H9 (cell line): Measurements from ENCODE around the gene RCAN2. TPM values are rescaled to one million over a fixed set of nuclear protein-coding genes. Genes with fewer than 3 reads are reported as not detected.

Experiments used
- DNase-seq: peaks from one replicate; pipeline ENCODE4 v3.0.0-alpha.2; 2017
- H2AFZ ChIP-seq: one replicate; pipeline ENCODE4 v1.6.1; 2013; ENCODE audit warnings: mild to moderate bottlenecking, low read length, control low read depth, moderate library complexity
- H2AK5ac ChIP-seq: 2 replicates; pipeline ENCODE4 v1.6.1; 2013; ENCODE audit warnings: low read length, control low read depth, mixed read lengths; ENCODE audit not compliant: insufficient read length
- H2BK120ac ChIP-seq: one replicate; pipeline ENCODE4 v1.6.1; 2013; ENCODE audit warnings: low read depth, mild to moderate bottlenecking, low read length, control low read depth, inconsistent platforms; ENCODE audit not compliant: poor library complexity, severe bottlenecking
- H2BK12ac ChIP-seq: 2 replicates; pipeline ENCODE4 v1.6.1; 2013; ENCODE audit warnings: low read length, control low read depth, mixed read lengths, low read depth; ENCODE audit not compliant: insufficient read length
- H2BK15ac ChIP-seq: 2 replicates; pipeline ENCODE4 v1.6.1; 2013; ENCODE audit warnings: low read depth, low read length, control low read depth
- H2BK20ac ChIP-seq: one replicate; pipeline ENCODE4 v1.6.1; 2013; ENCODE audit warnings: low read depth, mild to moderate bottlenecking, low read length, control low read depth, inconsistent platforms; ENCODE audit not compliant: poor library complexity, severe bottlenecking
- H2BK5ac ChIP-seq: 2 replicates; pipeline ENCODE4 v1.6.1; 2013; ENCODE audit warnings: low read length, control low read depth, mixed read lengths; ENCODE audit not compliant: insufficient read length
- H3K14ac ChIP-seq: 2 replicates; pipeline ENCODE4 v1.6.1; 2013; ENCODE audit warnings: low read length, control low read depth; ENCODE audit not compliant: insufficient read depth
- H3K18ac ChIP-seq: 2 replicates; pipeline ENCODE4 v1.6.1; 2013; ENCODE audit warnings: low read depth, mild to moderate bottlenecking, mixed read lengths, low read length, control low read depth; ENCODE audit not compliant: insufficient read length
- H3K23ac ChIP-seq: 2 replicates; pipeline ENCODE4 v1.6.1; 2013; ENCODE audit warnings: low read length, control low read depth, mixed read lengths, low read depth; ENCODE audit not compliant: insufficient read length
- H3K23me2 ChIP-seq: 2 replicates; pipeline ENCODE4 v1.6.1; 2013; ENCODE audit warnings: low read depth, mild to moderate bottlenecking, mixed read lengths, low read length, control low read depth; ENCODE audit not compliant: insufficient read length, poor library complexity, severe bottlenecking
- H3K27ac ChIP-seq: 2 replicates; pipeline ENCODE4 v1.5.1; 2013; ENCODE audit warnings: low read length, control low read depth, mixed read lengths, low read depth; ENCODE audit not compliant: insufficient read length
- H3K27me3 ChIP-seq: 2 replicates; pipeline ENCODE4 v1.6.1; 2013; ENCODE audit warnings: low read length, control low read depth, inconsistent platforms; ENCODE audit not compliant: insufficient read depth
- H3K4ac ChIP-seq: 2 replicates; pipeline ENCODE4 v1.6.1; 2013; ENCODE audit warnings: low read depth, mild to moderate bottlenecking, control low read depth, inconsistent platforms, low read length, moderate library complexity
- H3K4me1 ChIP-seq: 2 replicates; pipeline ENCODE4 v1.6.1; 2013; ENCODE audit warnings: low read length, control low read depth, inconsistent platforms; ENCODE audit not compliant: insufficient read depth
- H3K4me2 ChIP-seq: 2 replicates; pipeline ENCODE4 v1.6.1; 2013; ENCODE audit warnings: low read length, control low read depth, mixed read lengths; ENCODE audit not compliant: insufficient read length, insufficient read depth
- H3K56ac ChIP-seq: 2 replicates; pipeline ENCODE4 v1.6.1; 2013; ENCODE audit warnings: low read depth, mild to moderate bottlenecking, mixed read lengths, low read length, control low read depth; ENCODE audit not compliant: insufficient read length
- H3K79me1 ChIP-seq: 2 replicates; pipeline ENCODE4 v1.6.1; 2013; ENCODE audit warnings: low read depth, mild to moderate bottlenecking, moderate library complexity, low read length, control low read depth, inconsistent platforms; ENCODE audit not compliant: insufficient read depth, poor library complexity, severe bottlenecking
- H3K79me2 ChIP-seq: 2 replicates; pipeline ENCODE4 v1.6.1; 2013; ENCODE audit warnings: low read length, control low read depth, inconsistent platforms; ENCODE audit not compliant: insufficient read depth
- H3K9ac ChIP-seq: 2 replicates; pipeline ENCODE4 v1.6.1; 2013; ENCODE audit warnings: low read length, control low read depth, mixed read lengths; ENCODE audit not compliant: insufficient read length; ENCODE audit errors: extremely low read depth
- H3K9me3 ChIP-seq: one replicate; pipeline ENCODE4 v1.6.1; 2013; ENCODE audit warnings: low read depth, low read length, inconsistent platforms; ENCODE audit not compliant: control insufficient read depth
- H3T11ph ChIP-seq: one replicate; pipeline ENCODE4 v1.6.1; 2013; ENCODE audit warnings: mild to moderate bottlenecking, low read length, control low read depth, inconsistent platforms
- H4K20me1 ChIP-seq: one replicate; pipeline ENCODE4 v1.6.1; 2013; ENCODE audit not compliant: control insufficient read depth, insufficient read length, insufficient read depth
- H4K5ac ChIP-seq: 2 replicates; pipeline ENCODE4 v1.6.1; 2013; ENCODE audit warnings: low read depth, mild to moderate bottlenecking, mixed read lengths, low read length, control low read depth; ENCODE audit not compliant: insufficient read length
- H4K8ac ChIP-seq: replicated peaks from 2 replicates; pipeline ENCODE4 v1.6.1; 2013; ENCODE audit warnings: low read length, control low read depth, mixed read lengths, low read depth; ENCODE audit not compliant: insufficient read length
- H4K91ac ChIP-seq: 2 replicates; pipeline ENCODE4 v1.6.1; 2013; ENCODE audit warnings: low read depth, mild to moderate bottlenecking, moderate library complexity, mixed read lengths, low read length, control low read depth; ENCODE audit not compliant: insufficient read length
- H3K27ac Mint-ChIP-seq, 3 experiments: 2 replicates in 2 of 3; 3 replicates in 1 of 3; pipeline ENCODE4 v1.8.0; 2020 to 2021; ENCODE audit warnings: mixed read lengths in 3 of 3, mild to moderate bottlenecking in 1 of 3, moderate library complexity in 1 of 3
- H3K27me3 Mint-ChIP-seq: 2 replicates; pipeline ENCODE4 v1.8.0; 2021; ENCODE audit warnings: low read depth, mild to moderate bottlenecking, moderate library complexity, mixed read lengths
- H3K36me3 Mint-ChIP-seq, 3 experiments: 2 replicates in 2 of 3; 3 replicates in 1 of 3; pipeline ENCODE4 v1.8.0; 2020 to 2021; ENCODE audit warnings: low read depth in 3 of 3, mixed read lengths in 3 of 3; ENCODE audit not compliant: insufficient read depth in 1 of 3
- H3K4me1 Mint-ChIP-seq, 2 experiments: 2 replicates each; pipeline ENCODE4 v1.8.0; 2020; ENCODE audit warnings: mixed read lengths in 2 of 2
- H3K4me3 Mint-ChIP-seq, 2 experiments: 2 replicates in 1 of 2; 3 replicates in 1 of 2; pipeline ENCODE4 v1.8.0; 2020 to 2021; ENCODE audit warnings: mild to moderate bottlenecking in 2 of 2, mixed read lengths in 2 of 2, moderate library complexity in 1 of 2
- H3K9me3 Mint-ChIP-seq, 2 experiments: 2 replicates in 1 of 2; 3 replicates in 1 of 2; pipeline ENCODE4 v1.8.0; 2020; ENCODE audit warnings: mild to moderate bottlenecking in 2 of 2, mixed read lengths in 2 of 2, moderate library complexity in 1 of 2
- CTCF ChIP-seq: fragments of 200-600 bp; sonication (generic); conservative IDR thresholded peaks from 3 replicates; pipeline ENCODE4 v1.8.0; 2021; ENCODE audit warnings: antibody characterized with exemption, mild to moderate bottlenecking
- WGBS: extraction: QIAGEN DNeasy Blood & Tissue Kit; methylation state at CpG from one replicate; pipeline ENCODE4 v1.1.7; 2013; ENCODE audit warnings: missing lambda C conversion rate, low lambda C conversion rate, mixed read lengths; ENCODE audit not compliant: insufficient read length; ENCODE audit errors: extremely low coverage; 5-methylcytosine and 5-hydroxymethylcytosine counted together
- total RNA-seq: library from RNA; stranded (reverse); gene quantifications from 2 replicates; pipeline ENCODE4 v1.2.1, GENCODE V29; 2021

The RCAN2 gene
- total RNA-seq, 1 experiment from 2014 or later: 3.0 TPM

- Histone ChIP-seq H2BK20ac (no peak overlapping the region), H3K23ac (no peak overlapping the region), H3K4me1 (no peaks in the 10 kb centered on the region), H3K18ac (no peak overlapping the region), H2BK120ac (no peak overlapping the region), H4K91ac (no peak overlapping the region), H3K4me2 (no peak overlapping the region), H3K27ac (no peak overlapping the region), H3K56ac (no peak overlapping the region), H3K4ac (no peak overlapping the region), H3K79me1 (no peaks in the 10 kb centered on the region), H3K9ac (no peak overlapping the region), H3K14ac (no peak overlapping the region), H2AK5ac (no peak overlapping the region), H3K9me3 (no peaks in the 10 kb centered on the region), H4K8ac (no peak overlapping the region), H3K27me3 (no peaks in the 10 kb centered on the region), H3K23me2 (no peaks in the 10 kb centered on the region), H3T11ph (no peak overlapping the region), H2AFZ (no peak overlapping the region), H3K79me2 (no peaks in the 10 kb centered on the region), H4K5ac (no peak overlapping the region), H2BK5ac (no peak overlapping the region), H2BK12ac (no peak overlapping the region), H2BK15ac (no peak overlapping the region), H4K20me1 (no peaks in the 10 kb centered on the region)
- no CpG with 5 or more reads among the region's 2 CpGs for WGBS
- Mint-ChIP-seq H3K27me3 (peaks cover 1% of the 10 kb centered on the region; the same call in 1 of the 2 replicates), H3K9me3 (no peaks in the 10 kb centered on the region), H3K4me3 (no peak overlapping the region), H3K4me1 (no peaks in the 10 kb centered on the region; a peak in 1 of 4 replicates), H3K36me3 (no peaks in the 10 kb centered on the region), H3K27ac (no peak overlapping the region)
- no peak for TF ChIP-seq CTCF
- DNase-seq: no peak
Measured at GRCh38 chr6:46513533-46513932, 22.3 kb upstream of the RCAN2 start.
